Pancreas (tissue), 10 donors: ENCODE data around the gene TSPAN7. TPM values are rescaled to one million over a fixed set of nuclear protein-coding genes. Genes with fewer than 3 reads are reported as not detected.
A peak's percentile ranks its signal among the peaks of the same experiment; 100 is the strongest.

Experiments
- ATAC-seq, 4 donors: fragments of 200-7000 bp; cut with Tn5 transposase; one replicate each; pipeline versions ENCODE4 v1.8.0 to v1.9.1; 2020; ENCODE audit warnings: mild to moderate bottlenecking in 4 of 4, moderate library complexity in 4 of 4
- DNase-seq, 6 donors: peaks; one replicate each; pipeline ENCODE4 v3.0.0-alpha.2; 2020
- FAIRE-seq: peaks from 2 replicates; lab custom pipeline; 2012; peaks lifted over from hg19 to GRCh38; lab: Jason Lieb, UNC
- H3K27ac ChIP-seq, 4 donors: fragments of 200-600 bp; sonication (generic); 1 replicate in 3 of 4; 2 replicates in 1 of 4; pipeline versions ENCODE4 v1.5.0 to v1.8.0; 2020
- H3K27me3 ChIP-seq, 4 donors: fragments of 200-600 bp; one replicate each; pipeline ENCODE4 v1.8.0; 2021
- H3K36me3 ChIP-seq, 3 donors: fragments of 200-600 bp; sonication (generic) in 1 of 3; one replicate each; pipeline versions ENCODE4 v1.5.0 to v1.8.0; 2020 to 2021
- H3K4me1 ChIP-seq, 3 donors: fragments of 200-600 bp; one replicate each; pipeline ENCODE4 v1.8.0; 2021
- H3K4me3 ChIP-seq, 4 donors: fragments of 200-600 bp; sonication (generic) in 2 of 4; one replicate each; pipeline versions ENCODE4 v1.5.0 to v1.8.0; 2020 to 2021
- H3K9me3 ChIP-seq, 4 donors: fragments of 200-600 bp; one replicate each; pipeline ENCODE4 v1.8.0; 2021
- WGBS, 2 donors: extraction: QIAGEN DNeasy Blood & Tissue Kit; methylation state at CpG; one replicate each; pipeline ENCODE4 v1.1.7; 2013; 5-methylcytosine and 5-hydroxymethylcytosine counted together
- intact Hi-C, 3 donors: fragments of 100-400 bp; cut with DNase I; formaldehyde crosslinking; loops; one replicate each; pipeline versions ENCODE4 v1.11.1 to v1.14.2; 2022
- polyA plus RNA-seq, 2 donors: library from polyadenylated mRNA; stranded (reverse); fragments of 200-250 nt; gene quantifications; one replicate each; pipeline ENCODE4 v1.2.3, GENCODE V29; 2013
- total RNA-seq, 6 donors: library from RNA; stranded (reverse); fragmentation: NEBNext Ultra II Directional in 4 of 6; extraction: Animal tissue kit (Norgen Biotek cat#: 25700) in 4 of 6; gene quantifications; one replicate each; pipeline versions ENCODE4 v1.2.1 to v1.2.4, GENCODE V29; 2021 to 2023
- TF ChIP-seq, protein P1 (sequence below), 4 donors: fragments of 200-600 bp; sonication (generic) in 3 of 4; IDR thresholded peaks; one replicate each; pipeline versions ENCODE4 v1.5.0 to v1.8.0; 2021; ENCODE audit warnings: antibody characterized with exemption in 4 of 4
- donor health status: healthy with polysubstance abuse.
- donor health status: DM: no; HTN: no; CAD: no; lungs with moderate emphysema.
- donor health status: DM: no; HTN: no; CAD: no.
- donor health status: control.
- donor health status: control.
- donor health status: Bipolar disorder and iron deficiency.
- donor health status: DM: yes; HTN: yes; CAD: no.
- donor health status: DM: no; HTN: no; CAD: no.
- donor health status: DM: no; HTN: no; CAD: no.
- donor health status: DM: yes; HTN: yes; CAD: no.

Gene TSPAN7
- total and polyA plus RNA-seq, 8 donors: 5.3 to 68.1 (median 12.7) TPM

GRCh38 chrX:38626296-38626695, 65.0 kb downstream of the TSPAN7 start:
- TF ChIP-seq, protein P1, sequence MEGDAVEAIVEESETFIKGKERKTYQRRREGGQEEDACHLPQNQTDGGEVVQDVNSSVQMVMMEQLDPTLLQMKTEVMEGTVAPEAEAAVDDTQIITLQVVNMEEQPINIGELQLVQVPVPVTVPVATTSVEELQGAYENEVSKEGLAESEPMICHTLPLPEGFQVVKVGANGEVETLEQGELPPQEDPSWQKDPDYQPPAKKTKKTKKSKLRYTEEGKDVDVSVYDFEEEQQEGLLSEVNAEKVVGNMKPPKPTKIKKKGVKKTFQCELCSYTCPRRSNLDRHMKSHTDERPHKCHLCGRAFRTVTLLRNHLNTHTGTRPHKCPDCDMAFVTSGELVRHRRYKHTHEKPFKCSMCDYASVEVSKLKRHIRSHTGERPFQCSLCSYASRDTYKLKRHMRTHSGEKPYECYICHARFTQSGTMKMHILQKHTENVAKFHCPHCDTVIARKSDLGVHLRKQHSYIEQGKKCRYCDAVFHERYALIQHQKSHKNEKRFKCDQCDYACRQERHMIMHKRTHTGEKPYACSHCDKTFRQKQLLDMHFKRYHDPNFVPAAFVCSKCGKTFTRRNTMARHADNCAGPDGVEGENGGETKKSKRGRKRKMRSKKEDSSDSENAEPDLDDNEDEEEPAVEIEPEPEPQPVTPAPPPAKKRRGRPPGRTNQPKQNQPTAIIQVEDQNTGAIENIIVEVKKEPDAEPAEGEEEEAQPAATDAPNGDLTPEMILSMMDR (IDR thresholded peaks at IDR 0.05): no peak
- Histone ChIP-seq H3K36me3 (no peaks in the 10 kb centered on the region), H3K4me3 (no peak overlapping the region), H3K9me3 (no peaks in the 10 kb centered on the region), H3K27ac (no peak overlapping the region), H3K4me1 (no peaks in the 10 kb centered on the region), H3K27me3 (peaks cover 0 to 5% (median 0%) of the 10 kb centered on the region in 4 donors)
- DNase-seq: no peak
- intact Hi-C loops: no loop called here
- FAIRE-seq: no peak
- ATAC-seq: no peak
- WGBS, 2 donors: 67 to 81% methylated on average over 4 of the region's 4 CpGs

GRCh38 chrX:38627683-38628082, 66.3 kb downstream of the TSPAN7 start:
- peaks cover 0 to 5% (median 0%) of the 10 kb centered on the region in 4 donors for H3K27me3 ChIP-seq
- intact Hi-C loops: no loop called here
- no peaks in the 10 kb centered on the region for H3K4me1 ChIP-seq
- no peaks in the 10 kb centered on the region for H3K9me3 ChIP-seq
- no peak overlapping the region for H3K4me3 ChIP-seq
- ATAC-seq: peak in 3 of 4 donors; percentile 84 to 97 (median 88)
- no peak for FAIRE-seq
- no peaks in the 10 kb centered on the region for H3K36me3 ChIP-seq
- TF ChIP-seq, protein P1 (IDR thresholded peaks at IDR 0.05): peak in 3 of 4 donors; percentile 32 to 37 (median 33)
- H3K27ac ChIP-seq: no peak overlapping the region
- DNase-seq: no peak

DNA sequence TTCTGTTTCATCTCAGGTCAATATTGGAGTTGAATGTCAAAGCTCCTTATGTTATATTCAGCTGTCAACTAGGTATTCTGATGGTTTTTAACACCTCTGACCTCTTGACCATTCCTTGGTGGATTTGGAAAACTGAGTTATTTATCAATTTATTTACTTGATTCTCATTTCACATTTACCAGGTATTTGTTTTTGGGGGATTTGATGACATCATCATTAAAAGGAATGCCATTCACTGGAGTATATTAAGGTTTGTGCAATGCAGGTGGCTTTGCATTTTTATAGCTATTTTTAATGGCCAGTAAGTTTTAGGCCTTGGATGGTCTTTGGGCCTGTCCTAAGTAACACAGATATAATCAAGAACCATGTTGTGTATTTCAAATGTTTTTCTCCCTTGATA, 67.2 kb downstream of the TSPAN7 start:
- intact Hi-C loops: no loop called here
- H3K27me3 ChIP-seq: peaks cover 0 to 11% (median 0%) of the 10 kb centered on the region in 4 donors
- ATAC-seq (no peak), FAIRE-seq (peak; percentile 39), DNase-seq (no peak)
- H3K27ac ChIP-seq: no peak overlapping the region
- H3K4me1 ChIP-seq: no peaks in the 10 kb centered on the region
- H3K36me3 ChIP-seq: no peaks in the 10 kb centered on the region
- H3K9me3 ChIP-seq: no peaks in the 10 kb centered on the region
- TF ChIP-seq, protein P1 (IDR thresholded peaks at IDR 0.05): no peak
- H3K4me3 ChIP-seq: no peak overlapping the region

DNA sequence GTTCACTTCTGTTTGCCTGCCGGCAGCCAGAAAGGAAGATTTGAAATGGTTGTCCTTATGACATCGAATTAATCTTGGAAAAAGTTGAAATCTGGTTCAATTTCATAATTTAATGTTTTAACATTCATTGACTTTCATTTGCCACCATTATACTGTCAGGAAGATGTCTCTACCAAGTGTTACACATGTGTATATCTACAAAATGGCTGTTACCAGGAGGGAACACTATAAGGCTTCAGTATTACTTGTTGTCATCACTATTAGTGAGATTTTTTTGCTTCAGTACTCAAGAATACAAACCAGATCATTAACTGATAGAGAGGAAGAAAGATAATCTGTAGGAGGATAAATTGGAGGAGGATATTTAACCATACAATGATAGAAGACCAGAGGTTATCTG, 71.2 kb downstream of the TSPAN7 start:
- TF ChIP-seq, protein P1 (IDR thresholded peaks at IDR 0.05): no peak
- FAIRE-seq (peak; percentile 61), DNase-seq (no peak), ATAC-seq (no peak)
- Histone ChIP-seq H3K27me3 (peaks cover 0 to 15% (median 0%) of the 10 kb centered on the region in 4 donors), H3K9me3 (no peaks in the 10 kb centered on the region), H3K27ac (no peak overlapping the region), H3K4me1 (no peaks in the 10 kb centered on the region), H3K36me3 (no peaks in the 10 kb centered on the region), H3K4me3 (no peak overlapping the region)
- 54 to 82% methylated on average over 2 of the region's 2 CpGs for WGBS, 2 donors
- intact Hi-C loops: no loop called here

DNA sequence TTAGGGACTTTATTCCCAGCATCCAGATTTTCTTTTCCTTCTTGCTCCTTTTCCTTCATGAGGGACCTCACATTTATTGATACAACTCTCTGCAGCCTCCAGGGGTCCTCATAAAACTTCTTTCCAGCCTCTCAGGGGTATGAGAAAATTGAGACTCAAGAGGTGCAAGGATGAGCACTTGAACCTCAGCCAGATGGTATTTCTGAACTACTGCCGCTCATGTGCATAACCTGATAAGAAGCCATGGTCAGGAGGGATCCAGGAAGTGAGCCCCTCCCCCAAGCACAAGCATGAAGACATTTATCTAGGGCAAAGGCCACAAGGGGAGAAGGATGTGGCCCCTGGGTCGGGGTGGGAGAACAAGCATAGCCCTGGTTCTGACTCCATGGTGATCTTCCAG, 73.3 kb downstream of the TSPAN7 start:
- intact Hi-C loops: no loop called here

More for the DNA sequence above, 73.3 kb downstream of the TSPAN7 start:
- H3K4me3 ChIP-seq: no peak overlapping the region
- H3K27me3 ChIP-seq: peaks cover 0 to 15% (median 0%) of the 10 kb centered on the region in 4 donors
- H3K27ac ChIP-seq: no peak overlapping the region
- DNase-seq (no peak), ATAC-seq (no peak), FAIRE-seq (no peak)
- no peaks in the 10 kb centered on the region for H3K36me3 ChIP-seq
- no peaks in the 10 kb centered on the region for H3K9me3 ChIP-seq
- TF ChIP-seq, protein P1 (IDR thresholded peaks at IDR 0.05): no peak
- 71 to 73% methylated on average over 2 of the region's 2 CpGs for WGBS, 2 donors
- H3K4me1 ChIP-seq: no peaks in the 10 kb centered on the region
